NOMO-1 (cell line): ENCODE measurements around the gene SHPK.

Experiments used
- DNase-seq, 2 experiments: peaks; one replicate each; lab custom pipeline; 2025; ENCODE audit not compliant: unreplicated experiment in 2 of 2; lab: John Stamatoyannopoulos, UW

Gene SHPK

DNA sequence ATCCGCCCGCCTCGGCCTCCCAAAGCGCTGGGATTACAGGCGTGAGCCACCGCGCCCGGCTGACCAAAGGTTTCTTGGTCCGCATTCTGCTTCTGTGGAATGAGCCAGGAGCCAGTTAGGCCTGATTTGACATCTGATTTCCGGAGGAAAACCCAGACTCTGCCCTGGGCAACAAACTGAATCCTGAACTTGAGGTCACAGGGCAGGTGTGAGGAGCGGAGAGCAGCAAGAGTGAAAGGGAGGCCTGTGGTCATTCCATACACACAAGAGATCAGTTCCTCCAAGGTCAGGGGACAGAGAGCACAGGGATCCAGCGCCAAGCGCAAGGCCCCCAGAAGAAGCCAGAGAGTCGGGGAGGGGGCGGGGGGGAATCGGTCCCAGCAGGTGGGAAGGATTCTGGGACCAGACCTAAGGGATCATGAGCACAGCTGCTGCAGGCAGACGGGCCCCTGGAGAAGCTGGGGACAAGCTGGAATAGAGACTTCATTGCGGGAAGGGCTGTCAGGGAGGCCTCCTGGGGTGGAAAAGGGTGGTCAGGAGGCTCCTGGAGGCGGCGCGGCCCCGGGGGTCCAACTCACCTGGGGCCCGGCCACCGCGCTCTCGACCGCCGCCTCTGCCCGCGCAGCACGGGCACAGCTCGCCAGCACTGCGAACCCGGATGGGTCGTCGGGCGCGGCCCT lies 436 bp downstream of the SHPK start:
- no peak for DNase-seq

DNA sequence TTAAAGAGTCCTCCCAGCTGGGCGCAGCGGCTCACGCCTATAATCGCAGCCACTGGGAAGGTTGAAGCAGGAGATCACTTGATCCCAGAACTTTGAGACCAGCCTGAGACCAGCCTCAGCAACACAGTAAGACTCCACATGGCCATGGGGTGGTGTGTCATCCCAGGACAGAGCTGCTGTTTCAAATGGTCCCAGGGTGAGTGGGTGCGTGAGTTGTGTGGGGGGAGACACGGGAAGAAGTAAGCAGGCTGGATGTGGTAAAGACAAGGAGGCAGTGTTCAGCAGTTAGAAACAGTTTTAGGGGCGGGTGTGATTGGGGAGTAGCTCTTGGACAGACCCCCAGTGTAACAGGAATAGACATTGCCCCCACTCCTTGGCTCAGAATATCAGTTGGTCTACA lies 3.8 kb downstream of the SHPK start:
- DNase-seq: no peak

DNA sequence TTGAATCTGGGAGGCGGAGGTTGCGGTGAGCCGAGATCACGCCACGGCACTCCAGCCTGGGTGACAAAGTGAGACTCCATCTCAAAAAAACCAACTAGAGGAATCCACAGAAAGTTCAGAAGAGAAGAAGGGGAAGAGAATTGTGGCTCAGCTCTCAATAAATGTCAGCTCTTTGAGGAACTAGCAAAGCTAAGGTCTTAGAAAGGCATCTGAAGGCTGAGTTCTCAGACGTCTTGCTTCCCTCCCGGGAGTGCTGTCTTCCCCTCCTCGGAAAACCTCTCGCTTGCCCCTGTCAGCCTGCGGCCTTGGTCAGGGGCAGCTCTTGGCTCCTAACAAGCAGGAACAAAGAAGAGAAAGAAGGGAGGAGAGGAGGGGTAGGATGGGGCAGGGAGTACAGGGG lies 5.3 kb downstream of the SHPK start:
- DNase-seq: no peak

DNA sequence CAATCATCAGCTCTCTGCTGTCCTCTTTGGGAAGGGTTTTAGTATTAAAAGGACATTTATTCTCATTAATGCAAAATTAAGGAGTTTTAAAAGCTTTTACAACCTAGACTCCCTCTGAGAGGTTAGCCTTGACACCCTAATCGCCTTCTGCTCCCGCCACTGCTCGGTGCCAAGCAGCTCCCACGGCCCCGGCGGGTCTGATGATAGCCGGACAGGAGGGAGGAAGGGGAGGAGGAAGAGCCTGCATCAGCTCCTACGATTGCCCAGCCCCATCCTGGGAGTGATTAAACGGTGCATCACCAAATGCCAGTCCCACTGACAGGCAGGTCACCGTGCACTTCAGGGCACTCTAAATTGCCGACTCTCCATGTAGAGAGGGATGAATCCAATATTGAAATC lies 8.3 kb downstream of the SHPK start:
- no peak for DNase-seq

DNA sequence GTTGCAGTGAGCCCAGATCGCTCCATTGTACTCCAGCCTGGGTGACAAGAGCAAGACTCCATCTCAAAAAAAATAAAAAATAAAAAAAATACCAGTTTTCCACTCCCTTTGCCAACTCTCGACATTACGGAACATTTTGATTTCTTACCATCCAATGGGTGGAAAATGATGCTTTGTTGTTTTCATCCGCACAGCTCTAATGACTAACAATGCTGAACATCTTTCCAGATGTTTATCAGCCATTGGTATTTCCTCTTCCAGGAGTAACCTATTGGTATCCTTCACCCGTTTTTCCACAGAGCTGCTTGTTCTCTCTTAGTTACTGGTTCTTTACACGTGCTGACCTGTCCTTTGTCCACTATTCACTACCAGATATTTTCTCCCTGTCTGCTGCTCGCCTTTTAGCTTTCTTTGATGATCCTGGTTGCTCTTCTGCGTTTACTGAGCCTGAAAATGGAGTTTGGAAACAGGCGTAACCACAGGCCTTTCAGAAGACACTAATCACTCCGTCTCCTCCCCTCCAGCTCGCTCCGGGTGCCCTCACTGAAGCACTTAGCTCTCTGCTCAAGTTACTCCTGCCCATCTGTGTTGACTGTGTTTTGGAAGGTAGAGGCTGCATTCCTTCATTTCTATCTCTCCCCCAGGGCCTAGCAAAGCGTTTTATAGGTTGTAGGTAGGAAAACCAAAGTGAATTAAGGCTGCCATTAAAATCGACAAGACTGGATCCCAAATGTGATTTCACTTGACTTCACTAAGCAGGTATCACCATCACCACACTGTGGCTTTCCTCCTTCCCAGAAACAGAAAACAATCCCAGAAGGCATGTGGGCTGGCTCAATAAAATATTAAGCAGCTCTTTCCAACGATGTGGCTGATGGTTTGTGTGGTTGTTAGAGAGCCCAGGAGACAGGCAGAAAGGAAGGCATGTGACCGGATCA lies 8.9 kb downstream of the SHPK start:
- no peak for DNase-seq

DNA sequence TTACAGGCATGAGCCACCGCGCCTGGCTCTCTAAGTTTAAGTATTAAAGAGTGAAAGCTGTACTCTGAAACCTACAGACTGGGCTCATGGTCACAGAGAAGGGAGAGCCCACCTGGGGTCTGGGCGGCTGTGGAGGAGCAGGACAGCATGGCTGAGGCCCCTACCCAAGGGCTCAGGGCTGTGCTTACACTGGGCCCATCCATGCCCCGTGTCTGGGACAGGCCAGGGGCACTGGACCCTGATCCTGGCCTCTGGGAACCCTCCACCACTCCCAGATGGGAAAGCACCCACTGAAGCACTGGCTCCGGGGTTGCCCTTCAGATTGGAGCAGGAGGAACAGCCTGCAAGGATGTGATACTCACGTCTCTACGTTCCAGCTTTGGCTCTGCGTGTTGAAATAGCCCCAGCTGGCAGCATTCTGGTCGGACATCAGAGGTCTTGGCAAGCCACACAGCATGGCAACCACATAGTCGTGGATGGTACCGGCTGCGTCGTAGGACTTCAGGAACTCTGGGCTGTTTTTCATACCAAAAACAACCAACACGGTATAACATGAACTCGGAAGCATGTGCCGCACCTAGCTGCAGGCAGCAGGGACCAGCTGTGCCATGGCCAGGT lies 13.0 kb downstream of the SHPK start:
- DNase-seq: no peak

DNA sequence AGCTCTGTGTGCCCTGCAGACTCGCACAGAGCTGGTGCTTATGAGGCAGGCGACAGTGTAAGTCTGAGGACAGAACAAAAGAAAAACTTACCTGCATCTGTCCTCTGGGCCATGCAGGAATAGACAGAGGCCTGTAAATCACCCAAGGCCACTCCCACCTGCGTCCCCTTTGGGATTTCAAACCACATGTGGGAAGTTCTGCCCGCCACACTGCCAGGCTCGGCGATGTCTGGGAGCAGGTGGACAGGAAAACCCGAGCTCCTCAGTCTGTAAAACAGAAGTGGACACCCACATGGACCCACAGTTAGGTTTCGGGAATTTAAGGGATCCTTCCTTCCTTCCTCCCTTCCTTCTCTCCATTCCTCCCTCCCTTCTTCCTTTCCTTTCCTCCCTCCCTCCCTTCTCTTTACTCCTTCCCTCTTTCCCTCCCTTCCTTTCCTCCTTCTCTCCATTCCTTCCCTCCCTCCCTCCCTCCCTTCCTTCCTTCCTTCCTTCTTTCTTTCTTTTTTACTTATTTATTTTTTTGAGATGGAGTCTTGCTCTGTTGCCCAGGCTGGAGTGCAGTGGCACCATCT lies 14.8 kb downstream of the SHPK start:
- no peak for DNase-seq

DNA sequence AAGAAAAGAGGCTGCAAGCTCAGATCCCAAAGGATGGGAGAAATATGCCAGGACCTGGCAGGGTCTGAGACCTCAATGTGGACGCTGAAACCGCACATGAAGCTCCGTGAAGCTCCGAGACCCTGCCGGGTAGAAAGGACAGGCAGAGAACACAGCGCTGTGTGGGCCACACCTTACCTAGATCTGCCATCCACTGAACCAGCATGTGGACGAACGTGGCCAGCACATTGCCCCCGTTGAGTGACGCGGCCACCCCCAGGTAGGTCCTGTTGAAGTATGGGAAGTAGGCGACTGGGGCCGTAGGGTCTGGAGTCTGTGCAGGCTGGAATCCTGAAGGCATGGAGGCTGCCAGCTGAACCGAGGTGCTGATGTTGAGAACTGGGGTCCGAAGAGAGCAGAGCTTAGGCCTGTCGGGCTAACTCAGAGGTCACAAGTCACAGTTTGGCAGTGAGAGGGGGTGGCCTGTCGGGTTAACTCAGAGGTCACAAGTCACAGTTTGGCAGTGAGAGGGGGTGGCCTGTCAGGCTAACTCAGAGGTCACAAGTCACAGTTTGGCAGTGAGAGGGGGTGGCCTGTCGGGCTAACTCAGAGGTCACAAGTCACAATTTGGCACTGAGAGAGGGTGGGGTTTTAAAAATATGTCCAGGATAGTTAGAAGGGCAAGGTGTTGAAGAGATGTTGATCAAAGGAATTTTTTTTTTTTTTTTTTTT lies 20.7 kb downstream of the SHPK start:
- no peak for DNase-seq

DNA sequence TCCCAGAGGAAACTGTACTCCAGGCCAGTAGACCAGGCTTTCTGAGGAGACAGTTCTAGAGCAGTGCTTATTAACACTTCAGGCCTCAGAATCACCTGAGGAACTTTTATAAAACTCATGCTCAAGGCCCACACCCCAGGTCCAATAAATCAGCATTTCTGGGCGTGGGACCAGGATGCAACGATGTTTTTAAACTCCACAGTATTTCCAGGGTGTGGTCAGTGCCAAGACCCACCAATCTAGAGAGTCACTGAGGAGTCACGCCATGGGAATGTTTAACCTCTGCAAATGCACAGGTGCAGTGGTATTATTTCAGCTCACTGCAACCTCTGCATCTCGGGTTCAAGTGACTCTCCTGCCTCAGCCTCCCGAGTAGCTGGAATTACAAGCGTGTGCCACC lies 22.9 kb downstream of the SHPK start:
- no peak for DNase-seq

DNA sequence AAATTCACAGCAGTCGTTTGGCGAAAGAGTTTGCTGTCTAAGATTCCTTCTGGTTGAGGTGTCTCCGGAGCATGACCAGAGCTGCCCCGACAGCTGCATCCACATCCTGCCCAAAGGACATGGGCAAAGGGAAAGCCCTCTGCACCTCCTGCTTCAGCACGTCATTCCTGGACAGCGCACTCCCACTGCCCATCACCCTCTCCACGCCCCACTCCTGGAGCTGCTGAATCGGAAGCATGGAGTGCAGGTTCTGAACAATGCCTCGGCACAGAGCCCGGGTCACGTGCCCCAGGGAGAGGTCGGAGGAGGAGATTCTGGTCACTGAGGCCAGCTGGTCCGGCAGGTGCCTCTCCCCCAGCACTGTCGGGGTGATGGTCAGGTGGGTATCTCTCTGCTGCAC lies 25.5 kb downstream of the SHPK start:
- DNase-seq: no peak

DNA sequence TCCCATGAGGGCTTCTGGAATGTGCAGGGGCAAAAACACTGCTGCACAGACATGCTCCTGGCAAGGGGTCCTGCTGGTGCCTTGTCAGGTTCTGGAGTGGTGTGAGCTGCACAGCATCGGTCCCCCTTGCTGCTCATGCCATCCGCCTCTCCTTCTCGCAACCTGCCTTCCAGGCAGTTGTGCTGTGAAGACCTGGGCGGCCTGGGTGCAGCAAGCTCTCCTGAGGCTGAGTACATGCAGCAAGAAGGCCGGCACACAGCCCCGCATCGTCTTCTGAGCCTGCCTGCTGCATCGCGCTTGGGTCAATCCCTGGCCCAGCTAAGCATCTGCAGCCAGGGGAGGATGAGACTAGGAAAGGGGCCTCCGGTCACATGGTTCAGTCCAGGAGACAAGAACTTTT lies 26.4 kb downstream of the SHPK start:
- DNase-seq: no peak

DNA sequence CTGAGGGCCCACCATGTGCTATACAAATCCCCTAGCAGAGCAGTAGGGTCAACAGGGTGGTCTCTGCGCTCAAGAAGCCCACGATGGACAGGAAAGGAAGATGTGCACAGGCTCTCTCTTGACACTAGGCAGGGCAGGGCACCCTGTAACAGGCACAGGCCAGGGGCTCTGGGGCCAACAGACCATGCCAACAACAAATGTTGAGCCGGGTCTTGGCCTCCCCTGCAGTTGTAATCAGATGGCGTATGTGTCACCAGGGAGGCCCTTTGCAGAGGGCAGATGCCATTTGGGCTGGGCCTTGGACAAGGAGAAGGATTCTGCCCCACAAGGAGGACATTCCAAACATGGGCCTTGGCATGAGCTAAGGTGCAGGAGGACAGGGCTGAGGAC lies 32.2 kb downstream of the SHPK start:
- no peak for DNase-seq

DNA sequence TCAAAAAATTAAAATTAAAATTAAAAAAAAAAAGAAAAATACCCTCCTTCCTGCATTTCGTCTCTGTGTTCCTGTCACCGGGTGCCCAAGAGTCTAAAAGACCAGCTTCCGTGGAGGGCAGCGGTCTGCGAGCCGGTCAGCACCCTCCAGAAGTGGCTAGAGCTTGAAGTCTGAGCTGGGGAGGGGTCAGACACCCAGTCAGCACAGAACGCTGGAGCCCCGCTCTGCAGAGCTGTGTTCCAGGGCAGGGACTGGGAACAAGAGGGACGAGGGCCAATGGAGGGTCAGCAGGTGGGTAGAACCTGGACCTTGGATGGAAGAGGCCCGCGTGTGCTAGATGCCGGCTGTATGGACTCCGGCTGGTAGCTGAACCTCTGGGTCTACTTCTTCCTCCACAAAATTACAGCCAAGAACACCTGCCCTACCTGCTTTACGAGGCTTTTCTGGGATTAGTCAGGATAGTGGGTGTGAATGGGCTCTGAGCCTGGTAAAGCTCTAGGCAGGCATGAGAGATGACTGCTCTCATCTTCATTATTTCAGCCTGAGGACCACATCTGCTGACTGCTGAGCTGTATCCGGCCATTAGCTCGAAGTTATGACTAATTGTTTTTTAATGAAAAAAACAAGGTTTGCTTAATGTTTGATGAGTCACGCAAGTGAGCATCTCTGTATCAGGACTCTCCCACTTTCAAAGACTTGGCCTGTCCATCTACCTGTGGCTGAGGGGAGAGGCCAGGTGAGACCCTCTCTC lies 32.8 kb downstream of the SHPK start:
- no peak for DNase-seq

DNA sequence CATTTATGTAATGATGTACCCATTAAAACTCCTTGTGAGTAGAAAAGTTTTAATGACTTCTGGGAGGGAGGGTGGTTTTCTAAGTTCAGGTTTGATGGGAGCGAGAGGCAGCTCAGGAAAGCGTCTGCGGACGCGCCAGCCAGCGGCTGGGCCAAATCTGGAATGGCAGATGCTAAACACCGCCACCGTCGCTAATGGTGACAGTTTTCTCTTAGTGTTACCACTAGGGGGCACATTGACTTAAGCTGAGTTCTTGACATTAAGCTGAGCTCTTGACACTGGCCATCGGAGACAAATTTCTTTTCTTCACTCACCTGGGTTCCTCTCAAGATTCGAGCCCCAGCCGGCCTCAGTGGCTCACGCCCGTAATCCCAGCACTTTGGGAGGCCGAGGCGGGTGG lies 33.6 kb downstream of the SHPK start:
- peak in 1 of 2 experiments; percentile 0 for DNase-seq

DNA sequence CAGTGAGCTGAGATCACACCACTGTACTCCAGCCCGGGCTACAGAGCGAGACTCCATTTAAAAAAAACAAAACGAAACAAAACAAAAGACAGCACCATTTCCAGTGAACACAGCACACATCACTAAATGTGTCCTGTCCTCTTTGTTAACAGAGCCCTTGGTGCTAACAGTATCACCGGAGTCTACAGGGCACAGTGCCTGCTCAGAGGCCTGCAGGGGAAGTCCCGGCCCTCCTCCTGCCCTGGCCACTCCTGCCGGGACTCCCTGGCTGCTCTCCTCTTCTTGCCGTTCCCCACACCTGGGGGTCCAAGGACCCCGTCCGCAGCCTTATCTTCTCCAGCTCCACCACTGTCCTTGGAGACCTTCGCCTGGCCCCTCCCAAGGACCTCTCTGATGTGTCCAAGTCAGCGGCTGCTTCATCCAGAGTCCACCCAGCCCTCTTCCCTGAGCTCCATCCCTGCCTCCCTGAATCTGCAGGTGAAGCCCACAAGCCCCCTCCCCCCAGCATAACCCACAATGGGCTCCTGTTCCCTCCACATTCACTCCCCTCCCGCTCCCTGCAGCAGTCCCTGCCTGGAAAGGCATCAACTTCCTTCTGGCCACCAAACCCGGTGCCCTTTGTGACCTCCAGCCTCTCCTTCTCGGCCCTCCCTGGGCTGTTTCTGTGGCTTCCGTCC lies 35.4 kb downstream of the SHPK start:
- no peak for DNase-seq

DNA sequence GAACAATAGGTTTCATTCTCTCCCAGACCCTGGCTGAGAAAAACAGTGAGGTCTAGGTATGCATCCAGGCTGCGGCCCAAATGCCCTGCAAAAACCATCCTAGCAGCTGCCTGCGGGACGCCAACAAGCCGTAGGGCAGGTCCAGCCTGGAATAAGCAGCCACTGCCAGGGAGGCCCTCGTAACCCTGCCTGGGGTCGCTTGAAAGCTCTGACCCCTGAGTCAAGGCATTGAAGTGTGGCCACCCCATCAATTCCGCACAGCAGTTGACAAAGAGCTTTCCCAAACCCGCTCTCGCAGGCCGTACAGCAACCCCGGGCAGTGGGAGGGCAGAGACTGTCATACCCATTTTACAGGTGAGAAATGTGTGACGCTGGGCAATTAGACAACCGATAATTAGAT lies 38.0 kb downstream of the SHPK start:
- no peak for DNase-seq

DNA sequence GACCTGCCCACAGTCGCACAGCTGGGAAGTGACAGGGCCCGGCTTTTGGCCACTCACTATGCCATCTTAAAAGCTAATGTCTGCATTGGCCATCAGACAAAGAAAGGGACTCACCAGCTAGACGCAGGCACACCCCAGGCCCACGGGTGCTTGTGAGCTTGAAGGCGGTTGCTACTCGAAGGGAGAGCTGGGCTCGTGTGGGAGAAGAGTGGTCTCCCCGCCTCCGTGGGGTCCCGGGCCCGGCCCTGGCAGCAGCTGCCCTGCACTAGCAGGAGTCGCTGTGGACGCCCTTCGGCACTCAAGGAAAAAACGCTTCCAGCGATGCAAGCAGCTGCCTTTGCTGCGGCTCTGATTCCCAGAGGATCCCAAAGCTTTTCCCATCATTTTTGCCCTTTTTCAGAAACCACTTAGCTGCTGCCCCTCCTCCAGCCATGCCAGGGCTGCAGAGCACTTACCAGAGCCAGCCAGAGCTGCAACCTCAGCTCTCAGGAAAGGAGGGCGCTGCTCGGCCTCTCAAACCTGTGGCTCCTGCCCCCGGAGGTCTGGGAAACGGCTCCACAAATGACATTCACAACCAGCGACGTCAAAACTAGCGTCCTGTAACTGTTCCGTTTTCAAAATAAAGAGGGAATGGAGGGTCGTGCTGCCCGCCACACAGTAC lies 39.1 kb downstream of the SHPK start:
- DNase-seq: no peak

DNA sequence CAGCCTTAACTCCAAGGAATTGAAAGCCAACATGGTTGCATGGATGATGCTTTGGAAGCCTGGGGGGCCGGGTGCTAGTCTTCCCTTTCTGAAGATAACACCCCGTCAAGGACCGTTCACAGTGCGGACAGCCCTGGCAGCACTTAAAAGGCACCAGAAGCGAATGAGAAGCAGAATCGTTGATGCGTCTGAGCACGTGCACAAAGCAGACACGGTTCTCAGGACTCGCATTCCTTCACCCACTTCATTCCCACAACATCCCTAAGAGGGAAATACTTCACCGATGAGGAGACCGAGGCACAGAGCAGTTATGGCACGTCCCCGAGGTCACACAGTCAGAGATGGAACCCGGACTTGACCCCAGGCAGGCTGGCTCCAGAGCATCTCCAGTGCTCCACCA lies 41.1 kb downstream of the SHPK start:
- no peak for DNase-seq
